Measurements from ENCODE around the gene DCDC2. TPM values are rescaled to one million over a fixed set of nuclear protein-coding genes. Genes with fewer than 3 reads are reported as not detected.

The DCDC2 gene
- total RNA-seq, 3 donors from 2014 or later = 0.44 to 3.2 (median 2.6) TPM

- Histone ChIP-seq H3K36me3 (ENCODE audit: low read depth) (no peaks in the 10 kb centered on the region), H3K4me1 (ENCODE audit: low read depth) (no peaks in the 10 kb centered on the region), H3K9me3 (no peaks in the 10 kb centered on the region), H3K4me3 (no peak overlapping the region)
- ATAC-seq (no peak), DNase-seq (no peak)
- TF ChIP-seq CTCF (IDR thresholded peaks at IDR 0.05) = no peak
- intact Hi-C loops (cut with DNase I, micrococcal nuclease) = no loop called here
Measured at GRCh38 chr6:24157886-24158285, 200.0 kb downstream of the DCDC2 start.

- H3K4me1 ChIP-seq (ENCODE audit: low read depth) = no peaks in the 10 kb centered on the region
- TF ChIP-seq CTCF (IDR thresholded peaks at IDR 0.05) = no peak
- H3K9me3 ChIP-seq = no peaks in the 10 kb centered on the region
- intact Hi-C loops (cut with DNase I, micrococcal nuclease) = no loop called here
- ATAC-seq = no peak
- no peaks in the 10 kb centered on the region for H3K36me3 ChIP-seq (ENCODE audit: low read depth)
- DNase-seq = no peak
- no peak overlapping the region for H3K4me3 ChIP-seq
Measured at GRCh38 chr6:24154121-24154520, 203.7 kb downstream of the DCDC2 start.

- Histone ChIP-seq H3K4me3 (no peak overlapping the region), H3K4me1 (ENCODE audit: low read depth) (no peaks in the 10 kb centered on the region), H3K9me3 (no peaks in the 10 kb centered on the region), H3K36me3 (ENCODE audit: low read depth) (no peaks in the 10 kb centered on the region)
- ATAC-seq (no peak), DNase-seq (no peak)
- intact Hi-C loops (cut with DNase I, micrococcal nuclease) = no loop called here
- TF ChIP-seq CTCF (IDR thresholded peaks at IDR 0.05) = no peak
Measured at GRCh38 chr6:24152014-24152413, 205.8 kb downstream of the DCDC2 start.

- intact Hi-C loops (cut with DNase I, micrococcal nuclease) = no loop called here
- no peak for TF ChIP-seq CTCF (IDR thresholded peaks at IDR 0.05)
- ATAC-seq = no peak
- H3K36me3 ChIP-seq (ENCODE audit: low read depth) = no peaks in the 10 kb centered on the region
- no peak for DNase-seq
- H3K4me1 ChIP-seq (ENCODE audit: low read depth) = no peaks in the 10 kb centered on the region
- no peak overlapping the region for H3K4me3 ChIP-seq
- H3K9me3 ChIP-seq = no peaks in the 10 kb centered on the region
Measured at GRCh38 chr6:24149836-24150235, 208.0 kb downstream of the DCDC2 start.

GRCh38 chr6:24149296-24149695, 208.6 kb downstream of the DCDC2 start:
- no peaks in the 10 kb centered on the region for H3K36me3 ChIP-seq (ENCODE audit: low read depth)
- H3K4me1 ChIP-seq (ENCODE audit: low read depth) = no peaks in the 10 kb centered on the region
- intact Hi-C loops (cut with DNase I, micrococcal nuclease) = no loop called here
- H3K4me3 ChIP-seq = no peak overlapping the region
- TF ChIP-seq CTCF (IDR thresholded peaks at IDR 0.05) = no peak
- no peak for DNase-seq
- H3K9me3 ChIP-seq = no peaks in the 10 kb centered on the region
- no peak for ATAC-seq

GRCh38 chr6:24148684-24149083, 209.2 kb downstream of the DCDC2 start:
- ATAC-seq (no peak), DNase-seq (no peak)
- Histone ChIP-seq H3K4me3 (no peak overlapping the region), H3K9me3 (no peaks in the 10 kb centered on the region), H3K36me3 (ENCODE audit: low read depth) (no peaks in the 10 kb centered on the region), H3K4me1 (ENCODE audit: low read depth) (no peaks in the 10 kb centered on the region)
- no peak for TF ChIP-seq CTCF (IDR thresholded peaks at IDR 0.05)
- intact Hi-C loops (cut with DNase I, micrococcal nuclease) = no loop called here
